ENCODE data around the gene ABCD2. TPM values are rescaled to one million over a fixed set of nuclear protein-coding genes. Genes with fewer than 3 reads are reported as not detected.
A peak's percentile ranks its signal among the peaks of the same experiment; 100 is the strongest.

The ABCD2 gene
- total and polyA plus RNA-seq, 9 of the 15 experiments (the other 6 are each of a cell fraction or from before 2014, with no cell fraction given) = 0.01 to 0.08 (median 0.04) TPM; not detected in 3

DNA sequence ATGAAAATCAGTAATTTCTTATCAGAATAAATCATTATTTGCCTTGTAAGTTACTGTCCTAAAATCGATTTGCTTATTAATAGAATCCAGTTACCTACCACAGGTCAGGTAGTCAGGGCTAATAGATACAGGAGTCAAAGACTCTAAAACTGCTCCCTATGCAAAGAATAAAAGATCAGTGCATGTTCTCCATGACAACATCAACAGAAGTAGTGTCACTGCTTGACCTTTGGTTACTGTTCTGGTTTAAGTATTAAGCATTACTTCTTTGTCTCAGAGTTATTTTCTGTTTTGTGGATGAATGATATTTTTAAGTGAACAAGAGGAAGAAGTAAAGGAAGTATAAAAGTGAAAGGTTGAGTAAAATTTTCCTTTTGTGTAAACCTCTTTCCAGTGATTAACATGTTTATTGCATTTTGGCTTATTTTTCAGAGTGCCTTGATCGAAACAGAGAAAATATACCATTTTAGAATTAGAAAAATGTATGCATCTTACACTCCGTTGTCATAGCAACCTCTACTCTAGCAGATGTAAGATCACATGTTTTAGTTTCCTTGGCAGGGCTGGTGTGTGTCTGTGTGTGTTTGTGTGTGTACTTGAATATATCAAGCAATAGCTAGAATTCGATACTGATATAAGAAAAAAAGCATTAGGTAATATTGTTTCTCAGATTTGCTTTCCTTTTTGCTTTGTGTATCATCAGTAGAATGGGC lies 44.7 kb downstream of the ABCD2 start:
- DNase-seq (ENCODE audit: extremely low read depth in 1 of 4, low spot score in 3 of 4) (no peak), ATAC-seq (no peak), FAIRE-seq (no peak)
- Histone ChIP-seq H3K9ac (ENCODE audit: insufficient read depth in 1 of 2, low read depth in 2 of 2, low read length in 2 of 2) (no peak overlapping the region), H3K79me2 (ENCODE audit: control insufficient read depth, insufficient read depth, low read length) (no peaks in the 10 kb centered on the region), H3K4me3 (no peak overlapping the region), H3K36me3 (ENCODE audit: control insufficient read depth, insufficient read depth, low read length) (no peaks in the 10 kb centered on the region), H4K20me1 (replicated peaks; ENCODE audit: control insufficient read depth, insufficient read depth, low read length) (no peaks in the 10 kb centered on the region), H3K4me1 (replicated peaks in 1 of 2; ENCODE audit: control insufficient read depth in 2 of 2, insufficient read depth in 2 of 2, low read length in 2 of 2) (no peaks in the 10 kb centered on the region), H3K27me3 (ENCODE audit: control insufficient read depth in 2 of 2, insufficient read depth in 2 of 2, low read length in 2 of 2) (no peaks in the 10 kb centered on the region), H3K9me1 (ENCODE audit: control insufficient read depth, insufficient read depth, low read length) (no peaks in the 10 kb centered on the region), H3K9me3 (replicated peaks; ENCODE audit: control insufficient read depth, insufficient read depth, low read depth, low read length) (no peaks in the 10 kb centered on the region), H3K4me2 (ENCODE audit: insufficient read depth, low read length) (no peak overlapping the region), H3K27ac (ENCODE audit: extremely low read depth, low read depth, low read length) (no peak overlapping the region), H2AFZ (ENCODE audit: low read depth, low read length) (no peak overlapping the region)
- POLR2A ChIA-PET = no interaction called here
- no TSS peak for BruUV-seq (replicated peaks)
- intact Hi-C loops (cut with micrococcal nuclease) = no loop called here
- CTCF ChIA-PET (ENCODE audit: low intra/inter-chr PET ratio) = no interaction called here
- 0% methylated on average over 4 of the region's 4 CpGs for WGBS (ENCODE audit: insufficient coverage, low coverage, missing lambda C conversion rate)
- peak; percentile 76 for TF ChIP-seq RFX1 (IDR thresholded peaks at IDR 0.05)
- TF ChIP-seq, protein P1, sequence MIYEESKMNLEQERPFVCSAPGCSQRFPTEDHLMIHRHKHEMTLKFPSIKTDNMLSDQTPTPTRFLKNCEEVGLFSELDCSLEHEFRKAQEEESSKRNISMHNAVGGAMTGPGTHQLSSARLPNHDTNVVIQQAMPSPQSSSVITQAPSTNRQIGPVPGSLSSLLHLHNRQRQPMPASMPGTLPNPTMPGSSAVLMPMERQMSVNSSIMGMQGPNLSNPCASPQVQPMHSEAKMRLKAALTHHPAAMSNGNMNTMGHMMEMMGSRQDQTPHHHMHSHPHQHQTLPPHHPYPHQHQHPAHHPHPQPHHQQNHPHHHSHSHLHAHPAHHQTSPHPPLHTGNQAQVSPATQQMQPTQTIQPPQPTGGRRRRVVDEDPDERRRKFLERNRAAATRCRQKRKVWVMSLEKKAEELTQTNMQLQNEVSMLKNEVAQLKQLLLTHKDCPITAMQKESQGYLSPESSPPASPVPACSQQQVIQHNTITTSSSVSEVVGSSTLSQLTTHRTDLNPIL (CRISPR knock-in tag; IDR thresholded peaks at IDR 0.05) = no peak
- in situ Hi-C loops (cut with MboI) = no loop called here

DNA sequence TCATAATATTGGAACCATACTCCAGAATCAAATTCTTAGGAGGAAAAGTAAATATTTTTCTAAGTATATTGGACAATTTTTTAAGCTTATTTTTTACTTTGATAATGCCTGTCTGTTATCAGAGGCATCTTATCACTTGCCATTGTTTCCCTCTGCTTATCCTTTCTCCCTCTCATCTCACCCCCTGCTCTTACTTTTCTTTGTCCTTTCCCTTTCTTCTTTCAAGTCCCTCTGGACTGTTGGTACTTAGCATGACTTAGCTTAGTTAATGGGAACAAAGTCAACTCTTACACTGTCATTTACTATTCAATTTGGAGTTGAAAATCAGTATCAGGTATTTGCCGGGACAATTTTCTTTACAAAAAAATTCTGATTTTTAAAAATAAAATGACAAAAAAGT lies 45.2 kb downstream of the ABCD2 start:
- WGBS (ENCODE audit: insufficient coverage, low coverage, missing lambda C conversion rate) = 0% methylated on average over 1 of the region's 1 CpG
- TF ChIP-seq, protein P2, sequence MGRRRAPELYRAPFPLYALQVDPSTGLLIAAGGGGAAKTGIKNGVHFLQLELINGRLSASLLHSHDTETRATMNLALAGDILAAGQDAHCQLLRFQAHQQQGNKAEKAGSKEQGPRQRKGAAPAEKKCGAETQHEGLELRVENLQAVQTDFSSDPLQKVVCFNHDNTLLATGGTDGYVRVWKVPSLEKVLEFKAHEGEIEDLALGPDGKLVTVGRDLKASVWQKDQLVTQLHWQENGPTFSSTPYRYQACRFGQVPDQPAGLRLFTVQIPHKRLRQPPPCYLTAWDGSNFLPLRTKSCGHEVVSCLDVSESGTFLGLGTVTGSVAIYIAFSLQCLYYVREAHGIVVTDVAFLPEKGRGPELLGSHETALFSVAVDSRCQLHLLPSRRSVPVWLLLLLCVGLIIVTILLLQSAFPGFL (CRISPR knock-in tag; IDR thresholded peaks at IDR 0.05) = no peak
- TF ChIP-seq E2F4 (CRISPR knock-in tag; IDR thresholded peaks at IDR 0.05; ENCODE audit: low read depth) = no peak
- TF ChIP-seq NR2F6 (CRISPR knock-in tag; IDR thresholded peaks at IDR 0.05) = no peak
- TF ChIP-seq ASH1L (IDR thresholded peaks at IDR 0.05; ENCODE audit: borderline replicate concordance, low read depth, partially characterized antibody) = no peak
- no peak for TF ChIP-seq EP300 (IDR thresholded peaks at IDR 0.05; ENCODE audit: low read length)
- TF ChIP-seq CHCHD3 (CRISPR knock-in tag; IDR thresholded peaks at IDR 0.05) = no peak
- H3K36me3 ChIP-seq (ENCODE audit: control insufficient read depth, insufficient read depth, low read length) = no peaks in the 10 kb centered on the region
- no peaks in the 10 kb centered on the region for H3K9me1 ChIP-seq (ENCODE audit: control insufficient read depth, insufficient read depth, low read length)
- no peak overlapping the region for H3K4me3 ChIP-seq
- DNase-seq (ENCODE audit: extremely low read depth in 1 of 4, low spot score in 3 of 4) (no peak), FAIRE-seq (no peak), ATAC-seq (no peak)
- in situ Hi-C loops (cut with MboI) = no loop called here
- H3K27me3 ChIP-seq (ENCODE audit: control insufficient read depth in 2 of 2, insufficient read depth in 2 of 2, low read length in 2 of 2) = no peaks in the 10 kb centered on the region
- no TSS peak for BruUV-seq (replicated peaks)
- intact Hi-C loops (cut with micrococcal nuclease) = no loop called here
- ChIA-PET POLR2A (no interaction called here), CTCF (ENCODE audit: low intra/inter-chr PET ratio) (no interaction called here)
- no peaks in the 10 kb centered on the region for H3K9me3 ChIP-seq (replicated peaks; ENCODE audit: control insufficient read depth, insufficient read depth, low read depth, low read length)
- no peak overlapping the region for H2AFZ ChIP-seq (ENCODE audit: low read depth, low read length)
- no peaks in the 10 kb centered on the region for H3K4me1 ChIP-seq (replicated peaks in 1 of 2; ENCODE audit: control insufficient read depth in 2 of 2, insufficient read depth in 2 of 2, low read length in 2 of 2)
- H3K4me2 ChIP-seq (ENCODE audit: insufficient read depth, low read length) = no peak overlapping the region
- H4K20me1 ChIP-seq (replicated peaks; ENCODE audit: control insufficient read depth, insufficient read depth, low read length) = no peaks in the 10 kb centered on the region
- H3K9ac ChIP-seq (ENCODE audit: insufficient read depth in 1 of 2, low read depth in 2 of 2, low read length in 2 of 2) = no peak overlapping the region
- H3K27ac ChIP-seq (ENCODE audit: extremely low read depth, low read depth, low read length) = no peak overlapping the region
- no peaks in the 10 kb centered on the region for H3K79me2 ChIP-seq (ENCODE audit: control insufficient read depth, insufficient read depth, low read length)
